ENCODE measurements around the gene DOCK2.

DOCK2 gene

DNA sequence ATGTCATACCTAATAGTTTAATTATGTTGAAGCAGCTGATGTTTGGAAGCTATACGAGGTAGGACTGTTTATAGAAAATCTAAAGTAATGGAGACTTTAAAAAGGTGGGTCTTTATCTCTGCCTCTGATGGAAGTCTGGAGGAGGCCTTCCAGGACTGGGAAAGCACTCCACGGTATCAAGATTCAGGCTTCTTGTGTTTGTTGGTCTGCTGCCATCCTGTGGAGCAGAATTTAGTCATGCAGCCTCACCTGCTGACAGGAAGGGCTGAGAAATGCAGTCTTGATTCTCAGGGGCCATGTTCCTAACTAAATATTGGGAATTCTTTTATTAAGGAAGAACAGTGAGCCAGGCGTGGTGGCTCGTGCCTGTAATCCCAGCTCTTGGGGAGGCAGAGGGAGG lies 37.6 kb upstream of the DOCK2 start:
- no peak overlapping the region for H3K4me3 ChIP-seq (ENCODE audit: low read depth, low read length)
- no peaks in the 10 kb centered on the region for H3K4me1 ChIP-seq (ENCODE audit: control insufficient read depth, insufficient read depth, low read length)
- H3K36me3 ChIP-seq (ENCODE audit: control insufficient read depth in 2 of 2, insufficient read depth in 1 of 2, low read length in 2 of 2) = peaks cover 83 to 98% of the 10 kb centered on the region in 2 experiments
- CTCF ChIA-PET = no interaction called here
- TF ChIP-seq ZFP37 (tag by site-specific recombination; IDR thresholded peaks at IDR 0.05) (no peak), ZNF114 (tag by site-specific recombination; IDR thresholded peaks at IDR 0.05) (no peak), HOXD13 (CRISPR knock-in tag; IDR thresholded peaks at IDR 0.05; ENCODE audit: borderline replicate concordance) (no peak), KLF7 (tag by site-specific recombination; IDR thresholded peaks at IDR 0.05; ENCODE audit: borderline replicate concordance) (no peak), ZNF174 (tag by site-specific recombination; IDR thresholded peaks at IDR 0.05) (no peak), KLF10 (tag by site-specific recombination; IDR thresholded peaks at IDR 0.05) (no peak), SP2 (tag by site-specific recombination; IDR thresholded peaks at IDR 0.05) (no peak), ZNF555 (tag by site-specific recombination; conservative IDR thresholded peaks at IDR 0.05) (no peak), ZNF184 (tag by site-specific recombination; IDR thresholded peaks at IDR 0.05) (no peak)
- TF ChIP-seq, protein P1, sequence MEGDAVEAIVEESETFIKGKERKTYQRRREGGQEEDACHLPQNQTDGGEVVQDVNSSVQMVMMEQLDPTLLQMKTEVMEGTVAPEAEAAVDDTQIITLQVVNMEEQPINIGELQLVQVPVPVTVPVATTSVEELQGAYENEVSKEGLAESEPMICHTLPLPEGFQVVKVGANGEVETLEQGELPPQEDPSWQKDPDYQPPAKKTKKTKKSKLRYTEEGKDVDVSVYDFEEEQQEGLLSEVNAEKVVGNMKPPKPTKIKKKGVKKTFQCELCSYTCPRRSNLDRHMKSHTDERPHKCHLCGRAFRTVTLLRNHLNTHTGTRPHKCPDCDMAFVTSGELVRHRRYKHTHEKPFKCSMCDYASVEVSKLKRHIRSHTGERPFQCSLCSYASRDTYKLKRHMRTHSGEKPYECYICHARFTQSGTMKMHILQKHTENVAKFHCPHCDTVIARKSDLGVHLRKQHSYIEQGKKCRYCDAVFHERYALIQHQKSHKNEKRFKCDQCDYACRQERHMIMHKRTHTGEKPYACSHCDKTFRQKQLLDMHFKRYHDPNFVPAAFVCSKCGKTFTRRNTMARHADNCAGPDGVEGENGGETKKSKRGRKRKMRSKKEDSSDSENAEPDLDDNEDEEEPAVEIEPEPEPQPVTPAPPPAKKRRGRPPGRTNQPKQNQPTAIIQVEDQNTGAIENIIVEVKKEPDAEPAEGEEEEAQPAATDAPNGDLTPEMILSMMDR (tag by site-specific recombination; IDR thresholded peaks at IDR 0.05) = no peak
- TF ChIP-seq, protein P2, sequence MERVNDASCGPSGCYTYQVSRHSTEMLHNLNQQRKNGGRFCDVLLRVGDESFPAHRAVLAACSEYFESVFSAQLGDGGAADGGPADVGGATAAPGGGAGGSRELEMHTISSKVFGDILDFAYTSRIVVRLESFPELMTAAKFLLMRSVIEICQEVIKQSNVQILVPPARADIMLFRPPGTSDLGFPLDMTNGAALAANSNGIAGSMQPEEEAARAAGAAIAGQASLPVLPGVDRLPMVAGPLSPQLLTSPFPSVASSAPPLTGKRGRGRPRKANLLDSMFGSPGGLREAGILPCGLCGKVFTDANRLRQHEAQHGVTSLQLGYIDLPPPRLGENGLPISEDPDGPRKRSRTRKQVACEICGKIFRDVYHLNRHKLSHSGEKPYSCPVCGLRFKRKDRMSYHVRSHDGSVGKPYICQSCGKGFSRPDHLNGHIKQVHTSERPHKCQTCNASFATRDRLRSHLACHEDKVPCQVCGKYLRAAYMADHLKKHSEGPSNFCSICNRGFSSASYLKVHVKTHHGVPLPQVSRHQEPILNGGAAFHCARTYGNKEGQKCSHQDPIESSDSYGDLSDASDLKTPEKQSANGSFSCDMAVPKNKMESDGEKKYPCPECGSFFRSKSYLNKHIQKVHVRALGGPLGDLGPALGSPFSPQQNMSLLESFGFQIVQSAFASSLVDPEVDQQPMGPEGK (tag by site-specific recombination; IDR thresholded peaks at IDR 0.05) = no peak
- TF ChIP-seq, protein P3, sequence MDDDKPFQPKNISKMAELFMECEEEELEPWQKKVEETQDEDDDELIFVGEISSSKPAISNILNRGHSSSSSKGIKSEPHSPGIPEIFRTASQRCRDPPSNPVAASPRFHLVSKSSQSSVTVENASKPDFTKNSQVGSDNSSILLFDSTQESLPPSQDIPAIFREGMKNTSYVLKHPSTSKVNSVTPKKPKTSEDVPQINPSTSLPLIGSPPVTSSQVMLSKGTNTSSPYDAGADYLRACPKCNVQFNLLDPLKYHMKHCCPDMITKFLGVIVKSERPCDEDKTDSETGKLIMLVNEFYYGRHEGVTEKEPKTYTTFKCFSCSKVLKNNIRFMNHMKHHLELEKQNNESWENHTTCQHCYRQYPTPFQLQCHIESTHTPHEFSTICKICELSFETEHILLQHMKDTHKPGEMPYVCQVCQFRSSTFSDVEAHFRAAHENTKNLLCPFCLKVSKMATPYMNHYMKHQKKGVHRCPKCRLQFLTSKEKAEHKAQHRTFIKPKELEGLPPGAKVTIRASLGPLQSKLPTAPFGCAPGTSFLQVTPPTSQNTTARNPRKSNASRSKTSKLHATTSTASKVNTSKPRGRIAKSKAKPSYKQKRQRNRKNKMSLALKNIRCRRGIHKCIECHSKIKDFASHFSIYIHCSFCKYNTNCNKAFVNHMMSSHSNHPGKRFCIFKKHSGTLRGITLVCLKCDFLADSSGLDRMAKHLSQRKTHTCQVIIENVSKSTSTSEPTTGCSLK (tag by site-specific recombination; IDR thresholded peaks at IDR 0.05) = no peak
- TF ChIP-seq, protein P4, sequence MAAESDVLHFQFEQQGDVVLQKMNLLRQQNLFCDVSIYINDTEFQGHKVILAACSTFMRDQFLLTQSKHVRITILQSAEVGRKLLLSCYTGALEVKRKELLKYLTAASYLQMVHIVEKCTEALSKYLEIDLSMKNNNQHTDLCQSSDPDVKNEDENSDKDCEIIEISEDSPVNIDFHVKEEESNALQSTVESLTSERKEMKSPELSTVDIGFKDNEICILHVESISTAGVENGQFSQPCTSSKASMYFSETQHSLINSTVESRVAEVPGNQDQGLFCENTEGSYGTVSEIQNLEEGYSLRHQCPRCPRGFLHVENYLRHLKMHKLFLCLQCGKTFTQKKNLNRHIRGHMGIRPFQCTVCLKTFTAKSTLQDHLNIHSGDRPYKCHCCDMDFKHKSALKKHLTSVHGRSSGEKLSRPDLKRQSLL (tag by site-specific recombination; IDR thresholded peaks at IDR 0.05) = no peak
- no peaks in the 10 kb centered on the region for H3K9me3 ChIP-seq (ENCODE audit: control insufficient read depth, insufficient read depth, low read depth, low read length)
- no peak overlapping the region for H3K27ac ChIP-seq (ENCODE audit: extremely low read depth, low read depth, low read length)
- POLR2A ChIA-PET = no interaction called here

DNA sequence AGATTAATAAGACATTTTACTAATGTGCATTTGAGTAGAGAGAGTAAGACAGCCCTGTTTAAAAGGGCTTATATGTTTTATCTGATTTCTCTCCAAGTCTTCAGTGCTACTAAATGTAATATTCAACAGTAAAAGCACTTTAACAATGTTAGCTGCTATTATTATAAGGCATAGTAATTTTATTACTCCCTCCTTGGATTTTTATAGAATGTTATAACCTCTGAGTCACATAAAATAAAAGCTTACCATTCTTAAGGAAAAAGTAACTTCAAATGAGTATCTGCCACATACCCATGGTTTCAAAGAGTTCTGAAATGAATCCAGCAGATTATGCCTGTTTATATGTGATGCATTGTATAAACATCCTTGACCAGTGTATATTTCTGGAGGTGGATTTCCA lies 34.5 kb upstream of the DOCK2 start:
- ChIA-PET POLR2A (no interaction called here), CTCF (no interaction called here)
- Histone ChIP-seq H3K9me3 (ENCODE audit: control insufficient read depth, insufficient read depth, low read depth, low read length) (no peaks in the 10 kb centered on the region), H3K36me3 (ENCODE audit: control insufficient read depth in 2 of 2, insufficient read depth in 1 of 2, low read length in 2 of 2) (peaks cover 56 to 76% of the 10 kb centered on the region in 2 experiments), H3K27ac (ENCODE audit: extremely low read depth, low read depth, low read length) (no peak overlapping the region), H3K4me3 (ENCODE audit: low read depth, low read length) (no peak overlapping the region), H3K4me1 (ENCODE audit: control insufficient read depth, insufficient read depth, low read length) (no peaks in the 10 kb centered on the region)
- no peak for TF ChIP-seq BCL11B (tag by site-specific recombination; IDR thresholded peaks at IDR 0.05; ENCODE audit: low read depth)
- no peak for TF ChIP-seq YY2 (tag by site-specific recombination; IDR thresholded peaks at IDR 0.05)
- TF ChIP-seq ZNF302 (tag by site-specific recombination; IDR thresholded peaks at IDR 0.05; ENCODE audit: low read depth) = no peak
- TF ChIP-seq, protein P5, sequence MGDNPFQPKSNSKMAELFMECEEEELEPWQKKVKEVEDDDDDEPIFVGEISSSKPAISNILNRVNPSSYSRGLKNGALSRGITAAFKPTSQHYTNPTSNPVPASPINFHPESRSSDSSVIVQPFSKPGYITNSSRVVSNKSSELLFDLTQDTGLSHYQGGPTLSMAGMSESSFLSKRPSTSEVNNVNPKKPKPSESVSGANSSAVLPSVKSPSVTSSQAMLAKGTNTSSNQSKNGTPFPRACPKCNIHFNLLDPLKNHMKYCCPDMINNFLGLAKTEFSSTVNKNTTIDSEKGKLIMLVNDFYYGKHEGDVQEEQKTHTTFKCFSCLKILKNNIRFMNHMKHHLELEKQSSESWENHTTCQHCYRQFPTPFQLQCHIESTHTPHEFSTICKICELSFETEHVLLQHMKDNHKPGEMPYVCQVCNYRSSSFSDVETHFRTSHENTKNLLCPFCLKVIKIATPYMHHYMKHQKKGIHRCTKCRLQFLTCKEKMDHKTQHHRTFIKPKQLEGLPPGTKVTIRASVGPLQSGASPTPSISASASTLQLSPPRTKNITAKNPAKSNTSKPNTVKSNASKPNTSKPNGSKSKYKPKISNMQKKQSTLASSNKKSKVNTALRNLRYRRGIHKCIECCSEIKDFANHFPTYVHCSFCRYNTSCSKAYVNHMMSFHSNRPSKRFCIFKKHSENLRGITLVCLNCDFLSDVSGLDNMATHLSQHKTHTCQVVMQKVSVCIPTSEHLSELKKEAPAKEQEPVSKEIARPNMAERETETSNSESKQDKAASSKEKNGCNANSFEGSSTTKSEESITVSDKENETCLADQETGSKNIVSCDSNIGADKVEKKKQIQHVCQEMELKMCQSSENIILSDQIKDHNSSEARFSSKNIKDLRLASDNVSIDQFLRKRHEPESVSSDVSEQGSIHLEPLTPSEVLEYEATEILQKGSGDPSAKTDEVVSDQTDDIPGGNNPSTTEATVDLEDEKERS (tag by site-specific recombination; IDR thresholded peaks at IDR 0.05) = no peak
- no peak for TF ChIP-seq ZNF776 (tag by site-specific recombination; IDR thresholded peaks at IDR 0.05; ENCODE audit: borderline replicate concordance)
- TF ChIP-seq, protein P4 (tag by site-specific recombination; IDR thresholded peaks at IDR 0.05) = no peak
- TF ChIP-seq ZNF654 (tag by site-specific recombination; IDR thresholded peaks at IDR 0.05; ENCODE audit: low read depth) = no peak
- no peak for TF ChIP-seq RBAK (tag by site-specific recombination; IDR thresholded peaks at IDR 0.05)
- TF ChIP-seq BCL11A (tag by site-specific recombination; IDR thresholded peaks at IDR 0.05; ENCODE audit: low read depth) = no peak
- no peak for TF ChIP-seq ZNF24 (tag by site-specific recombination; IDR thresholded peaks at IDR 0.05)
- TF ChIP-seq ZFP37 (tag by site-specific recombination; IDR thresholded peaks at IDR 0.05) = no peak
- TF ChIP-seq ZNF416 (tag by site-specific recombination; IDR thresholded peaks at IDR 0.05) = no peak
- no peak for TF ChIP-seq HOXA7 (CRISPR knock-in tag; IDR thresholded peaks at IDR 0.05; ENCODE audit: borderline replicate concordance)
- TF ChIP-seq MZF1 (tag by site-specific recombination; IDR thresholded peaks at IDR 0.05; ENCODE audit: borderline replicate concordance) = no peak

All from HEK293 (cell line).